Calu3 (cell line): Measurements from ENCODE around the gene ESRP2. TPM values are rescaled to one million over a fixed set of nuclear protein-coding genes. Genes with fewer than 3 reads are reported as not detected.

Source experiments
- BruUV-seq: library from RNA; stranded (reverse); fragments of 400-500 nt; replicated peaks from 2 replicates; lab custom pipeline; 2021; lab: Mats Ljungman, UMichigan
- CTCF ChIA-PET: fragments of 300-600 bp; sonication (Branson Sonifier 250); formaldehyde crosslinking; loops from one replicate; lab custom pipeline; 2022; ENCODE audit warnings: antibody characterized with exemption; lab: Charles Lee
- DNase-seq: peaks from one replicate; pipeline ENCODE4 v3.0.0; 2022
- H3K27ac Mint-ChIP-seq: one replicate; pipeline ENCODE4 v1.8.0; 2022; ENCODE audit warnings: mixed read lengths; ENCODE audit not compliant: unreplicated experiment
- H3K27me3 Mint-ChIP-seq: one replicate; pipeline ENCODE4 v1.8.0; 2022; ENCODE audit warnings: mixed read lengths; ENCODE audit not compliant: unreplicated experiment
- H3K36me3 Mint-ChIP-seq: one replicate; pipeline ENCODE4 v1.8.0; 2022; ENCODE audit warnings: mild to moderate bottlenecking, moderate library complexity, mixed read lengths; ENCODE audit not compliant: insufficient read depth, unreplicated experiment
- H3K4me1 Mint-ChIP-seq: one replicate; pipeline ENCODE4 v1.8.0; 2022; ENCODE audit warnings: mild to moderate bottlenecking, low read depth, mixed read lengths; ENCODE audit not compliant: unreplicated experiment
- H3K4me3 Mint-ChIP-seq: one replicate; pipeline ENCODE4 v1.8.0; 2022; ENCODE audit warnings: mild to moderate bottlenecking, low read depth, moderate library complexity, mixed read lengths; ENCODE audit not compliant: unreplicated experiment
- H3K9me3 Mint-ChIP-seq: one replicate; pipeline ENCODE4 v1.8.0; 2022; ENCODE audit warnings: low read depth, mixed read lengths; ENCODE audit not compliant: unreplicated experiment
- CTCF ChIP-seq: fragments of 200-600 bp; IDR thresholded peaks from one replicate; pipeline ENCODE4 v1.8.0; 2022; ENCODE audit warnings: antibody characterized with exemption; ENCODE audit not compliant: unreplicated experiment
- intact Hi-C: fragments of 100-400 bp; cut with micrococcal nuclease; formaldehyde crosslinking; loops from one replicate; pipeline ENCODE4 v1.10.0; 2022; ENCODE audit not compliant: unreplicated experiment
- total RNA-seq: library from RNA; stranded (reverse); gene quantifications from 2 replicates; pipeline ENCODE4 v1.2.3, GENCODE V29; 2022

ESRP2 gene
- total RNA-seq, 1 experiment from 2014 or later, result 100 TPM

- intact Hi-C loops, result no loop called here
- Mint-ChIP-seq H3K27me3 (no peaks in the 10 kb centered on the region), H3K36me3 (peaks cover 8% of the 10 kb centered on the region), H3K9me3 (no peaks in the 10 kb centered on the region), H3K27ac (no peak overlapping the region), H3K4me1 (peaks cover 14% of the 10 kb centered on the region), H3K4me3 (no peak overlapping the region)
- no peak for DNase-seq
- BruUV-seq, result no TSS peak
- no peak for TF ChIP-seq CTCF
- CTCF ChIA-PET, result no interaction called here
Observed at GRCh38 chr16:68255712-68256111, 19.8 kb upstream of the ESRP2 start.

DNA sequence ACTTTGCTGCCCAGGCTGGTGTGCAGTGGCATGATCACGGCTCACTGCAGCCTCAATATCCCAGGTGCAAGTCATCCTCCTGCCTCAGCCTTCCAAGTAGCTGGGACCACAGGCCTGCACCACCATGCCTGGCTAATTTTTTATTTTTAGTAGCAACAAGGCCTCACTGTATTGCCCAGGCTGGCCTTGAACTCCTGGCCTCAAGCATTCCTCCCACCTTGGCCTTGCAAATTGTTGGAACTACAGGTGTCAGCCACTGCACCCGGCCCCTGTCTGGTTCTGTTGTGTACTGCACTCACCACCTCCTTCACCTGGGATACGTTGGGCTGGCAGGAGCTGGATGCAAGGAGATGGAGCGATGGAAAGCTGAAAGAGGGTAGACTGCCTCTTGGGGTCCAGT is 17.8 kb upstream of the ESRP2 start:
- Mint-ChIP-seq H3K27ac (no peak overlapping the region), H3K27me3 (no peaks in the 10 kb centered on the region), H3K36me3 (peaks cover 19% of the 10 kb centered on the region), H3K4me3 (no peak overlapping the region), H3K9me3 (no peaks in the 10 kb centered on the region), H3K4me1 (peaks cover 14% of the 10 kb centered on the region)
- DNase-seq, result no peak
- no TSS peak for BruUV-seq
- intact Hi-C loops, result no loop called here
- TF ChIP-seq CTCF, result no peak
- CTCF ChIA-PET, result no interaction called here

- no peaks in the 10 kb centered on the region for H3K9me3 Mint-ChIP-seq
- no TSS peak for BruUV-seq
- no peak for DNase-seq
- TF ChIP-seq CTCF, result no peak
- CTCF ChIA-PET, result no interaction called here
- no peaks in the 10 kb centered on the region for H3K27me3 Mint-ChIP-seq
- H3K4me1 Mint-ChIP-seq, result peaks cover 1% of the 10 kb centered on the region
- no peak overlapping the region for H3K27ac Mint-ChIP-seq
- H3K36me3 Mint-ChIP-seq, result peaks cover 19% of the 10 kb centered on the region
- H3K4me3 Mint-ChIP-seq, result no peak overlapping the region
- intact Hi-C loops, result no loop called here
Observed at GRCh38 chr16:68252383-68252782, 16.5 kb upstream of the ESRP2 start.

- no TSS peak for BruUV-seq
- H3K27ac Mint-ChIP-seq, result no peak overlapping the region
- no peaks in the 10 kb centered on the region for H3K9me3 Mint-ChIP-seq
- DNase-seq, result no peak
- H3K36me3 Mint-ChIP-seq, result peaks cover 19% of the 10 kb centered on the region
- peaks cover under 1% of the 10 kb centered on the region for H3K4me1 Mint-ChIP-seq
- TF ChIP-seq CTCF, result no peak
- no peak overlapping the region for H3K4me3 Mint-ChIP-seq
- intact Hi-C loops, result no loop called here
- H3K27me3 Mint-ChIP-seq, result no peaks in the 10 kb centered on the region
- CTCF ChIA-PET, result interaction anchor here (0.9 kb wide), 1 partner anchor 10 kb away, joined by 4 read pairs; no protein-coding TSS in a partner anchor
Observed at GRCh38 chr16:68251832-68252231, 15.9 kb upstream of the ESRP2 start.
